Sigmoid colon (tissue), 7 donors: ENCODE data around the gene GPR87. TPM values are rescaled to one million over a fixed set of nuclear protein-coding genes. Genes with fewer than 3 reads are reported as not detected.

ENCODE experiments used
- DNase-seq: peaks from one replicate; pipeline ENCODE4 v3.0.0-alpha.2; 2019
- H3K27ac ChIP-seq, 4 donors: fragments of 200-600 bp; sonication (generic); one replicate each; pipeline ENCODE4 v1.5.1; 2016 to 2019; ENCODE audit warnings: mild to moderate bottlenecking in 1 of 4
- H3K27me3 ChIP-seq, 3 donors: fragments of 200-600 bp; sonication (generic); one replicate each; pipeline ENCODE4 v1.5.1; 2019; ENCODE audit warnings: mild to moderate bottlenecking in 1 of 3
- H3K36me3 ChIP-seq, 4 donors: fragments of 200-600 bp; sonication (generic); one replicate each; pipeline ENCODE4 v1.5.1; 2016 to 2019
- H3K4me1 ChIP-seq, 4 donors: fragments of 200-600 bp; sonication (generic); one replicate each; pipeline ENCODE4 v1.5.1; 2017 to 2019
- H3K4me3 ChIP-seq, 4 donors: fragments of 200-600 bp; sonication (generic); one replicate each; pipeline ENCODE4 v1.5.1; 2017 to 2019; ENCODE audit warnings: mild to moderate bottlenecking in 2 of 4, moderate library complexity in 1 of 4
- H3K9me3 ChIP-seq, 4 donors: fragments of 200-600 bp in 3 of 4; sonication (generic) in 3 of 4; one replicate each; pipeline versions ENCODE4 v1.5.1 to v1.6.1; 2013 to 2019
- EP300 ChIP-seq, 4 donors: sonication (generic); formaldehyde crosslinking; IDR thresholded peaks; one replicate each; pipeline ENCODE4 v1.6.1; 2017; ENCODE audit warnings: antibody characterized with exemption in 4 of 4
- POLR2A ChIP-seq, 2 donors: fragments of 450-650 bp; IDR thresholded peaks; one replicate each; pipeline ENCODE4 v1.6.1; 2016; ENCODE audit warnings: antibody characterized with exemption in 2 of 2, mild to moderate bottlenecking in 2 of 2, moderate library complexity in 2 of 2
- POLR2AphosphoS5 ChIP-seq, 4 donors: sonication (generic); formaldehyde crosslinking; IDR thresholded peaks; one replicate each; pipeline ENCODE4 v1.6.1; 2017; ENCODE audit warnings: antibody characterized with exemption in 4 of 4
- WGBS, 2 donors: extraction: QIAGEN DNeasy Blood & Tissue Kit; methylation state at CpG; one replicate each; pipeline ENCODE4 v1.1.7; 2013; 5-methylcytosine and 5-hydroxymethylcytosine counted together
- intact Hi-C: fragments of 100-400 bp; cut with DNase I; formaldehyde crosslinking; loops from one replicate; pipeline ENCODE4 v1.15.1; 2023
- polyA plus RNA-seq, 3 donors: library from polyadenylated mRNA; stranded (reverse); fragments of 200-250 nt; gene quantifications; one replicate each; pipeline ENCODE4 v1.2.3, GENCODE V29; 2013
- total RNA-seq, 4 donors: library from RNA; depleted of rRNA; stranded (reverse); fragments of >200 nt; gene quantifications; one replicate each; pipeline ENCODE4 v1.1.0, GENCODE V29; 2016
- TF ChIP-seq, protein P1 (sequence below), 4 experiments: fragments of 450-650 bp in 3 of 4; fragments of 200-600 bp in 1 of 4; IDR thresholded peaks; one replicate each; pipeline ENCODE4 v1.5.1; 2016 to 2019; ENCODE audit warnings: antibody characterized with exemption in 4 of 4, mild to moderate bottlenecking in 3 of 4, moderate library complexity in 2 of 4
- donor health status: healthy with polysubstance abuse.
- donor health status: Bipolar disorder and iron deficiency.
- donor health status: healthy.

Gene GPR87, protein sequence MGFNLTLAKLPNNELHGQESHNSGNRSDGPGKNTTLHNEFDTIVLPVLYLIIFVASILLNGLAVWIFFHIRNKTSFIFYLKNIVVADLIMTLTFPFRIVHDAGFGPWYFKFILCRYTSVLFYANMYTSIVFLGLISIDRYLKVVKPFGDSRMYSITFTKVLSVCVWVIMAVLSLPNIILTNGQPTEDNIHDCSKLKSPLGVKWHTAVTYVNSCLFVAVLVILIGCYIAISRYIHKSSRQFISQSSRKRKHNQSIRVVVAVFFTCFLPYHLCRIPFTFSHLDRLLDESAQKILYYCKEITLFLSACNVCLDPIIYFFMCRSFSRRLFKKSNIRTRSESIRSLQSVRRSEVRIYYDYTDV
- total RNA-seq (not detected), polyA plus RNA-seq (under 1 TPM in 1 of 3 donors, not detected in 2; 0.07 TPM)

DNA sequence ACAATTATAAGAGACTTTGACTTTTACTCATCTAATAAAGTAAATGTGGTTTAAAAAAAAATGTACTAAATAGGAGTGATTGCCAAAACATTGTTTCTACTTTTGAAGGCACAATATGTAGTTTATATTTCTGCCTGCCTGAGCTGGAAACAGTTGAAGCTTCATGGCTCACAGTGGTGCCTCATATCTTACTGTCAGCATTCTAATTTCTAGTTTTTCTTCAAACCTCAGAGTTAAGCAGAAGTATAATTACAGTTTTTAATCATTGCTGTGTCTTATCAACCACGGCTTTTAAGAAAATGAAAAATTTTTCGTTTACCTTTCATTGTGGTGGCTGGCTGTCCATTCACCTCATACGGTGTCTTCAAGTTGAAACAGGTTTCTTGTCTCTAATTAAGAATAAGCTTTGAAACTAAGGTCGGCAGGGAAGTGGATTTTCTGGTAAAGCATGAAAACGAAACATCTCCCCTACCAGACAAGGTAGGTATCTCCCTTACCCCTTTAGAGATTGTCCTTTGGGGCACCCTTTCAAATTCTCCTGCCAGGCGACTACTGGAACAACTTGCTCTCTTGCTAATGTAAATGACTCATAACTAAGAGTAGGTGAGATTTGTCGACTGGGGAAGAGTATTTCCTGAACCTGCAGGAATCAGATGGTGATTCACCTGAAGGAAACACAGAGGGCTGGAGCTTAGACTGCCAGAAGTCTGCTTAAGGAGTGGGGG, at the start of gene GPR87:
TSS of gene GPR87 (minus strand) at position 554 of the 725 bp plus-strand sequence. CDS start 16,720 bp downstream, outside the sequence.
- TF ChIP-seq, protein P1, sequence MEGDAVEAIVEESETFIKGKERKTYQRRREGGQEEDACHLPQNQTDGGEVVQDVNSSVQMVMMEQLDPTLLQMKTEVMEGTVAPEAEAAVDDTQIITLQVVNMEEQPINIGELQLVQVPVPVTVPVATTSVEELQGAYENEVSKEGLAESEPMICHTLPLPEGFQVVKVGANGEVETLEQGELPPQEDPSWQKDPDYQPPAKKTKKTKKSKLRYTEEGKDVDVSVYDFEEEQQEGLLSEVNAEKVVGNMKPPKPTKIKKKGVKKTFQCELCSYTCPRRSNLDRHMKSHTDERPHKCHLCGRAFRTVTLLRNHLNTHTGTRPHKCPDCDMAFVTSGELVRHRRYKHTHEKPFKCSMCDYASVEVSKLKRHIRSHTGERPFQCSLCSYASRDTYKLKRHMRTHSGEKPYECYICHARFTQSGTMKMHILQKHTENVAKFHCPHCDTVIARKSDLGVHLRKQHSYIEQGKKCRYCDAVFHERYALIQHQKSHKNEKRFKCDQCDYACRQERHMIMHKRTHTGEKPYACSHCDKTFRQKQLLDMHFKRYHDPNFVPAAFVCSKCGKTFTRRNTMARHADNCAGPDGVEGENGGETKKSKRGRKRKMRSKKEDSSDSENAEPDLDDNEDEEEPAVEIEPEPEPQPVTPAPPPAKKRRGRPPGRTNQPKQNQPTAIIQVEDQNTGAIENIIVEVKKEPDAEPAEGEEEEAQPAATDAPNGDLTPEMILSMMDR (IDR thresholded peaks at IDR 0.05), result no peak
- TF ChIP-seq EP300 (IDR thresholded peaks at IDR 0.05) (no peak), POLR2AphosphoS5 (IDR thresholded peaks at IDR 0.05) (no peak), POLR2A (IDR thresholded peaks at IDR 0.05) (no peak)

DNA sequence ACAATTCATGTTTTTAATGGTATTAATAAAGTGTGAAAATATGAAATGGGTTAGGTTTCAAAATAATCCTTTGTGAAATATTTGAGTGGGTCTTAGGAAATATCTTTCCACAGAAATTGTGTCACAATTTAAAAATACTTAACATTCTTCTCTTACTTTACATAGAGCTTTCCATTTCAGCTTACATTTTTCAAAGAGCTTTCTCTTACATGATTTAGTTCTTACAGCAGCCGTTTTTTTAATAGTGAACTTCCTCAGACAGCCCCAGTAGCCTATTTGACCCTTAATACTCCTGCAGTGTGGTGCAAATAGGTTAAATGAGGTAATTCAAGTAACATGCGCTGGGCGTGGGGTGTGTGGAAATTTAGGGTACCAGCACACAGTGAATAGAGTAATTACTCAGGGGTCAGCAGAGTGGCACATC, 46.1 kb upstream of the GPR87 start:
- intact Hi-C loops, result no loop called here
- WGBS, 2 donors, result 77 to 85% methylated on average over 3 of the region's 3 CpGs
- H3K4me1 ChIP-seq, result no peaks in the 10 kb centered on the region
- no peaks in the 10 kb centered on the region for H3K9me3 ChIP-seq
- no peak overlapping the region for H3K27ac ChIP-seq
- no peaks in the 10 kb centered on the region for H3K27me3 ChIP-seq
- H3K4me3 ChIP-seq, result no peak overlapping the region
- no peaks in the 10 kb centered on the region for H3K36me3 ChIP-seq
- no peak for DNase-seq
- TF ChIP-seq EP300 (IDR thresholded peaks at IDR 0.05) (no peak), POLR2A (IDR thresholded peaks at IDR 0.05) (no peak), POLR2AphosphoS5 (IDR thresholded peaks at IDR 0.05) (no peak)
- TF ChIP-seq, protein P1 (IDR thresholded peaks at IDR 0.05), result no peak

More for the DNA sequence above, at the start of gene GPR87:
- DNase-seq, result no peak
- intact Hi-C loops, result no loop called here
- no peaks in the 10 kb centered on the region for H3K27me3 ChIP-seq
- no peak within 1 kb of the TSS for H3K4me3 ChIP-seq
- H3K4me1 ChIP-seq, result no peaks in the 10 kb centered on the region
- H3K36me3 ChIP-seq, result no peaks in the 10 kb centered on the region
- no peak within 1 kb of the TSS for H3K27ac ChIP-seq
- H3K9me3 ChIP-seq, result no peaks in the 10 kb centered on the region
- WGBS, 2 donors, result 72 to 73% methylated on average over 7 of the region's 7 CpGs

- Histone ChIP-seq H3K27me3 (no peaks in the 10 kb centered on the region), H3K36me3 (no peaks in the 10 kb centered on the region), H3K9me3 (no peaks in the 10 kb centered on the region), H3K4me1 (no peaks in the 10 kb centered on the region), H3K4me3 (no peak overlapping the region), H3K27ac (no peak overlapping the region)
- 50 to 70% methylated on average over 2 of the region's 2 CpGs for WGBS, 2 donors
- intact Hi-C loops, result no loop called here
- TF ChIP-seq POLR2A (IDR thresholded peaks at IDR 0.05), result no peak
- no peak for TF ChIP-seq EP300 (IDR thresholded peaks at IDR 0.05)
- no peak for TF ChIP-seq POLR2AphosphoS5 (IDR thresholded peaks at IDR 0.05)
- TF ChIP-seq, protein P1 (IDR thresholded peaks at IDR 0.05), result no peak
- no peak for DNase-seq
Measured at GRCh38 chr3:151357463-151357850, 40.8 kb upstream of the GPR87 start.

DNA sequence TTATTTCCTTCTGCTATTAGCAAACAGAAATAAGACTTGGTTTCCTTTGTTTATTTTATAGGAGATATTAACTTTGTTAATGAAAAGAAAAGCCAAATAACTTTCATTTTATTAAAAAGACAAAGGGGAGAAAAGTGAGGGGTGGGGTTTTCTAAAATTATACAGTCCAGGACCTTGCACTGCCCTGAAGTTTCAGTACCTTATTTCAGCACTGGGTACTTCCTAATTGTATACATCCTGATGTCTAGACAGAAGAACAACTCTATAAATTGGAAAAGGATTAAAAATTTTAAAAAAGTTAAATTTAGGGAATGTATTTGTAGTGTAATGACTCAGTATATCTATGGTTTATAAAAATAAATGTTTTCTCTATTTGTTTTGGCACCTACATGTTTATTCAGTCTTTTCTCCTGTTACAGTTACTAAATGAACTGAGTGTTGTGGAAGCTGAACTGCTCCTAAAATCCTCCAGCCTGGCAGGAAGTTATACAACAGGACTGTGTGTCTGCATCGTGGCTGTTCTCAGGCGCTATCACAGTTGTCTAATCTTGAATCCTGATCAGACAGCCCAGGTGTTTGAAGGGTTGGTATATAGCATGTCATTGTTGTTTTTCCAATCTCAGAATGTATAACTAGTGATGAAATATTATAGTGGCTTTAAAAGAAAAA, 40.3 kb upstream of the GPR87 start:
- TF ChIP-seq, protein P1 (IDR thresholded peaks at IDR 0.05), result no peak
- no peak for TF ChIP-seq POLR2A (IDR thresholded peaks at IDR 0.05)
- TF ChIP-seq EP300 (IDR thresholded peaks at IDR 0.05), result no peak
- no peak for TF ChIP-seq POLR2AphosphoS5 (IDR thresholded peaks at IDR 0.05)
- Histone ChIP-seq H3K36me3 (no peaks in the 10 kb centered on the region), H3K27ac (no peak overlapping the region), H3K9me3 (no peaks in the 10 kb centered on the region), H3K4me1 (no peaks in the 10 kb centered on the region), H3K4me3 (no peak overlapping the region), H3K27me3 (no peaks in the 10 kb centered on the region)
- intact Hi-C loops, result no loop called here
- 14 to 35% methylated on average over 2 of the region's 2 CpGs for WGBS, 2 donors
- no peak for DNase-seq
